ENCODE measurements around the gene RAMP1.

The RAMP1 gene

GRCh38 chr2:237923481-237924163 is 64.2 kb downstream of the RAMP1 start:
- Histone ChIP-seq H3K18ac (ENCODE audit: low read length) (no peak overlapping the region), H2BK5ac (ENCODE audit: low read length) (no peak overlapping the region), H3K79me1 (ENCODE audit: low read length) (no peaks in the 10 kb centered on the region), H3K4me3 (ENCODE audit: low read length) (no peak overlapping the region), H2BK15ac (replicated peaks; ENCODE audit: low read depth) (no peak overlapping the region), H3K9ac (ENCODE audit: low read length) (no peak overlapping the region), H3K4me2 (ENCODE audit: low read length) (no peak overlapping the region), H3K36me3 (ENCODE audit: control insufficient read depth, insufficient read depth, low read length) (no peaks in the 10 kb centered on the region), H4K5ac (ENCODE audit: low read length) (no peak overlapping the region), H2BK120ac (ENCODE audit: low read depth, low read length) (no peak overlapping the region), H3K27ac (ENCODE audit: low read depth, low read length) (no peak overlapping the region), H3K23ac (ENCODE audit: low read length) (no peak overlapping the region), H3K56ac (ENCODE audit: low read length) (peak overlapping the region; percentile 78), H3K4ac (ENCODE audit: low read depth, low read length) (no peak overlapping the region), H3K4me1 (ENCODE audit: control insufficient read depth, low read depth, low read length) (no peaks in the 10 kb centered on the region), H4K8ac (ENCODE audit: low read depth, low read length) (no peak overlapping the region), H3K27me3 (ENCODE audit: insufficient read depth, low read length, poor library complexity) (no peaks in the 10 kb centered on the region), H3K79me2 (ENCODE audit: control insufficient read depth, insufficient read depth, low read length) (no peaks in the 10 kb centered on the region), H2AK5ac (ENCODE audit: low read length) (no peak overlapping the region)
- DNase-seq = peak; percentile 68
- WGBS (ENCODE audit: extremely low coverage, insufficient coverage, low lambda C conversion rate) = no CpG with 5 or more reads among the region's 33 CpGs

- no peak overlapping the region for H3K56ac ChIP-seq (ENCODE audit: low read length)
- no peak overlapping the region for H3K4me3 ChIP-seq (ENCODE audit: low read length)
- H2BK5ac ChIP-seq (ENCODE audit: low read length) = no peak overlapping the region
- H3K27me3 ChIP-seq (ENCODE audit: insufficient read depth, low read length, poor library complexity) = no peaks in the 10 kb centered on the region
- no peaks in the 10 kb centered on the region for H3K36me3 ChIP-seq (ENCODE audit: control insufficient read depth, insufficient read depth, low read length)
- no peaks in the 10 kb centered on the region for H3K79me1 ChIP-seq (ENCODE audit: low read length)
- H3K27ac ChIP-seq (ENCODE audit: low read depth, low read length) = no peak overlapping the region
- H4K8ac ChIP-seq (ENCODE audit: low read depth, low read length) = no peak overlapping the region
- no peak overlapping the region for H3K4me2 ChIP-seq (ENCODE audit: low read length)
- no peak overlapping the region for H3K4ac ChIP-seq (ENCODE audit: low read depth, low read length)
- no peak overlapping the region for H2BK15ac ChIP-seq (replicated peaks; ENCODE audit: low read depth)
- no peak overlapping the region for H3K18ac ChIP-seq (ENCODE audit: low read length)
- H2AK5ac ChIP-seq (ENCODE audit: low read length) = no peak overlapping the region
- no peak overlapping the region for H3K9ac ChIP-seq (ENCODE audit: low read length)
- no peak overlapping the region for H3K23ac ChIP-seq (ENCODE audit: low read length)
- H3K79me2 ChIP-seq (ENCODE audit: control insufficient read depth, insufficient read depth, low read length) = no peaks in the 10 kb centered on the region
- no peak overlapping the region for H2BK120ac ChIP-seq (ENCODE audit: low read depth, low read length)
- DNase-seq = no peak
- H4K5ac ChIP-seq (ENCODE audit: low read length) = no peak overlapping the region
- H3K4me1 ChIP-seq (ENCODE audit: control insufficient read depth, low read depth, low read length) = no peaks in the 10 kb centered on the region
- no CpG with 5 or more reads among the region's 14 CpGs for WGBS (ENCODE audit: extremely low coverage, insufficient coverage, low lambda C conversion rate)
These were observed 64.7 kb downstream of the RAMP1 start for GRCh38 chr2:237924164-237924534.

- Histone ChIP-seq H2BK120ac (ENCODE audit: low read depth, low read length) (no peak overlapping the region), H3K23ac (ENCODE audit: low read length) (no peak overlapping the region), H3K4me1 (ENCODE audit: control insufficient read depth, low read depth, low read length) (no peaks in the 10 kb centered on the region), H3K36me3 (ENCODE audit: control insufficient read depth, insufficient read depth, low read length) (no peaks in the 10 kb centered on the region), H3K27me3 (ENCODE audit: insufficient read depth, low read length, poor library complexity) (no peaks in the 10 kb centered on the region), H3K4me2 (ENCODE audit: low read length) (no peak overlapping the region), H4K8ac (ENCODE audit: low read depth, low read length) (no peak overlapping the region), H3K4ac (ENCODE audit: low read depth, low read length) (no peak overlapping the region), H3K4me3 (ENCODE audit: low read length) (no peak overlapping the region), H3K79me2 (ENCODE audit: control insufficient read depth, insufficient read depth, low read length) (no peaks in the 10 kb centered on the region), H4K5ac (ENCODE audit: low read length) (no peak overlapping the region), H3K56ac (ENCODE audit: low read length) (no peak overlapping the region), H3K27ac (ENCODE audit: low read depth, low read length) (no peak overlapping the region), H3K9ac (ENCODE audit: low read length) (no peak overlapping the region), H2BK15ac (replicated peaks; ENCODE audit: low read depth) (no peak overlapping the region), H2BK5ac (ENCODE audit: low read length) (no peak overlapping the region), H3K79me1 (ENCODE audit: low read length) (no peaks in the 10 kb centered on the region), H2AK5ac (ENCODE audit: low read length) (no peak overlapping the region), H3K18ac (ENCODE audit: low read length) (no peak overlapping the region)
- DNase-seq = no peak
- WGBS (ENCODE audit: extremely low coverage, insufficient coverage, low lambda C conversion rate) = no CpG with 5 or more reads among the region's 5 CpGs
These were observed 67.7 kb downstream of the RAMP1 start for GRCh38 chr2:237927135-237927534.

GRCh38 chr2:237927986-237928385 is 68.6 kb downstream of the RAMP1 start:
- Histone ChIP-seq H3K4me3 (ENCODE audit: low read length) (no peak overlapping the region), H2BK15ac (replicated peaks; ENCODE audit: low read depth) (no peak overlapping the region), H2BK120ac (ENCODE audit: low read depth, low read length) (no peak overlapping the region), H2AK5ac (ENCODE audit: low read length) (no peak overlapping the region), H3K4me1 (ENCODE audit: control insufficient read depth, low read depth, low read length) (no peaks in the 10 kb centered on the region), H3K27ac (ENCODE audit: low read depth, low read length) (no peak overlapping the region), H3K36me3 (ENCODE audit: control insufficient read depth, insufficient read depth, low read length) (no peaks in the 10 kb centered on the region), H4K8ac (ENCODE audit: low read depth, low read length) (no peak overlapping the region), H3K79me1 (ENCODE audit: low read length) (no peaks in the 10 kb centered on the region), H3K4ac (ENCODE audit: low read depth, low read length) (no peak overlapping the region), H3K56ac (ENCODE audit: low read length) (no peak overlapping the region), H3K27me3 (ENCODE audit: insufficient read depth, low read length, poor library complexity) (no peaks in the 10 kb centered on the region), H3K79me2 (ENCODE audit: control insufficient read depth, insufficient read depth, low read length) (no peaks in the 10 kb centered on the region), H3K18ac (ENCODE audit: low read length) (no peak overlapping the region), H3K4me2 (ENCODE audit: low read length) (no peak overlapping the region), H3K9ac (ENCODE audit: low read length) (no peak overlapping the region), H2BK5ac (ENCODE audit: low read length) (no peak overlapping the region), H4K5ac (ENCODE audit: low read length) (no peak overlapping the region), H3K23ac (ENCODE audit: low read length) (no peak overlapping the region)
- no peak for DNase-seq
- no CpG with 5 or more reads among the region's 4 CpGs for WGBS (ENCODE audit: extremely low coverage, insufficient coverage, low lambda C conversion rate)

DNA sequence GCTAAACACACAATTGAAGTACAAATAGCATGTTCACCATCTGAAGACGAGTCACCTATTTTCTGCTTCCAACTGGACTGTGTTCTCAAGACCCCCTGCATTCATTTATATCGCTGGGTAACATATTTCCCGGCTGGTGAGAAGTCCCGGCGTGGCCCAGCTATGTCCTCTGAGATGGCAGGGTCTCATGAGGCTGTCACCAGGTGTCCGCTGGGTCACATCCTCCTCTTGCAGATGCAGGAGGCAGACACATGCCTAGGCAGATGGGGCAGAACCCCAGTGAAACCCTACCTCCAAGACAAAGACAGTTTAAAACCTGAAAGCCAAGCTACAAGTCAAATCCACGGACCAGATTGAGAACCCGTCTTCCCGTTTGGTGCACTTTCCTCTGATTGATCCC is 70.6 kb downstream of the RAMP1 start:
- Histone ChIP-seq H3K23ac (ENCODE audit: low read length) (no peak overlapping the region), H3K79me2 (ENCODE audit: control insufficient read depth, insufficient read depth, low read length) (no peaks in the 10 kb centered on the region), H3K4ac (ENCODE audit: low read depth, low read length) (no peak overlapping the region), H4K5ac (ENCODE audit: low read length) (no peak overlapping the region), H3K9ac (ENCODE audit: low read length) (no peak overlapping the region), H3K18ac (ENCODE audit: low read length) (no peak overlapping the region), H3K27me3 (ENCODE audit: insufficient read depth, low read length, poor library complexity) (no peaks in the 10 kb centered on the region), H3K56ac (ENCODE audit: low read length) (no peak overlapping the region), H3K4me2 (ENCODE audit: low read length) (no peak overlapping the region), H2AK5ac (ENCODE audit: low read length) (no peak overlapping the region), H3K4me3 (ENCODE audit: low read length) (no peak overlapping the region), H3K79me1 (ENCODE audit: low read length) (no peaks in the 10 kb centered on the region), H3K36me3 (ENCODE audit: control insufficient read depth, insufficient read depth, low read length) (no peaks in the 10 kb centered on the region), H3K27ac (ENCODE audit: low read depth, low read length) (no peak overlapping the region), H2BK5ac (ENCODE audit: low read length) (no peak overlapping the region), H2BK15ac (replicated peaks; ENCODE audit: low read depth) (no peak overlapping the region), H3K4me1 (ENCODE audit: control insufficient read depth, low read depth, low read length) (no peaks in the 10 kb centered on the region), H4K8ac (ENCODE audit: low read depth, low read length) (no peak overlapping the region), H2BK120ac (ENCODE audit: low read depth, low read length) (no peak overlapping the region)
- WGBS (ENCODE audit: extremely low coverage, insufficient coverage, low lambda C conversion rate) = no CpG with 5 or more reads among the region's 9 CpGs
- DNase-seq = no peak

DNA sequence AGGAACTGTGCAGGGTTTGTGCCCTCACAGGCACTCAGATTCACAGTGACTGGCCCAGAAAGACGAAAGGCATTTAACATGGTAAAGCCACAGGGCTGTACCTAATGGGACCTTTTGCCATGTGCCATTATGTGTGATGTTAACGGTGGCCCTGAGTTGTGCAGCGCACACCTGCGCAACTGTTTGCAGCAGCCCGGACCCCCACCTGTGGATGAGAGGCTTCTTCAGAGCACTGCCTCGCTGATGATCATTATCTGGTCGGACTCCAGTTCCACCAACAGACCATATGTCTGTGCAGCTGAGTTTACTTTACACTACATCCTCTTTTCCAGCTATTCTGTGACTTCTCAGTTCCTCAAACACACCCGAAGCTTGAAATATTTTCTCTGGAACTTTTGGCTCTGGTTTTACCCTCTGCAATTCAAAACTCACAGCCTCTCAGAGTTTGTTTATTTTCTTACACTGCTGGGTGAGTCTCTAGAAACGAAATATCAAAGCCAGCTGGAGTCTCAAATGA is 71.8 kb downstream of the RAMP1 start:
- no peak overlapping the region for H3K4me3 ChIP-seq (ENCODE audit: low read length)
- no peak overlapping the region for H3K4ac ChIP-seq (ENCODE audit: low read depth, low read length)
- no peak overlapping the region for H3K27ac ChIP-seq (ENCODE audit: low read depth, low read length)
- H3K18ac ChIP-seq (ENCODE audit: low read length) = no peak overlapping the region
- no peak overlapping the region for H2BK5ac ChIP-seq (ENCODE audit: low read length)
- no peaks in the 10 kb centered on the region for H3K4me1 ChIP-seq (ENCODE audit: control insufficient read depth, low read depth, low read length)
- no peak for DNase-seq
- H3K79me2 ChIP-seq (ENCODE audit: control insufficient read depth, insufficient read depth, low read length) = no peaks in the 10 kb centered on the region
- no peaks in the 10 kb centered on the region for H3K27me3 ChIP-seq (ENCODE audit: insufficient read depth, low read length, poor library complexity)
- no peak overlapping the region for H2AK5ac ChIP-seq (ENCODE audit: low read length)
- no peaks in the 10 kb centered on the region for H3K36me3 ChIP-seq (ENCODE audit: control insufficient read depth, insufficient read depth, low read length)
- no CpG with 5 or more reads among the region's 9 CpGs for WGBS (ENCODE audit: extremely low coverage, insufficient coverage, low lambda C conversion rate)
- no peak overlapping the region for H3K9ac ChIP-seq (ENCODE audit: low read length)
- H2BK15ac ChIP-seq (replicated peaks; ENCODE audit: low read depth) = no peak overlapping the region
- H3K56ac ChIP-seq (ENCODE audit: low read length) = no peak overlapping the region
- no peaks in the 10 kb centered on the region for H3K79me1 ChIP-seq (ENCODE audit: low read length)
- no peak overlapping the region for H4K8ac ChIP-seq (ENCODE audit: low read depth, low read length)
- H2BK120ac ChIP-seq (ENCODE audit: low read depth, low read length) = no peak overlapping the region
- no peak overlapping the region for H3K4me2 ChIP-seq (ENCODE audit: low read length)
- H3K23ac ChIP-seq (ENCODE audit: low read length) = no peak overlapping the region
- no peak overlapping the region for H4K5ac ChIP-seq (ENCODE audit: low read length)
